ENCODE data around the gene PLA2G2C. TPM values are rescaled to one million over a fixed set of nuclear protein-coding genes. Genes with fewer than 3 reads are reported as not detected.

The PLA2G2C gene
- polyA plus RNA-seq, 4 donors, result 0.14 to 0.21 (median 0.14) TPM; not detected in 1

- DNase-seq (ENCODE audit: low read depth in 4 of 4, low spot score in 2 of 4), result no peak
These were observed 24.6 kb upstream of the PLA2G2C start for GRCh38 chr1:20210736-20211460.

DNA sequence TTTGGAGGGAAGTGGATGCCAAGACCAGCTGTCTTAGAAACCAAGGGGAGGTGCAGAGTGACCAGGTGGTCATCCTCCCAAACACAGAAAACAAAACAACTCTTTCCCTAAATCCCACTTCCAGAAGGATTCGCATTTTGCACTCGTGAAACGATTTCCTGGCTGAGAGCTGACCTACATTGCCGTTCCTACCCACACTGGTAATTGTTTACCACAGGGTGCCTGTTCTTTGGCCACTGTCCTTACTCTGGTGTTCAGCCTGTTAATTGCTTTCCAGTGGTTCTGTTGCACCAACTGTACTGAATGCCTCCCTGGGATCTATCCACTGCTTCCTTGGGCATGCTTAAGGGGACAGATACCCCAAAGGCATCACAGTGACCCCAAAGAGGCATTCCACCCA, 23.2 kb upstream of the PLA2G2C start:
- no peak for DNase-seq (ENCODE audit: low read depth in 4 of 4, low spot score in 2 of 4)

- DNase-seq (ENCODE audit: low read depth in 4 of 4, low spot score in 2 of 4), result no peak
These were observed 21.2 kb upstream of the PLA2G2C start for GRCh38 chr1:20207546-20207945.

GRCh38 chr1:20202166-20202565, 15.8 kb upstream of the PLA2G2C start:
- no peak for DNase-seq (ENCODE audit: low read depth in 4 of 4, low spot score in 2 of 4)

DNA sequence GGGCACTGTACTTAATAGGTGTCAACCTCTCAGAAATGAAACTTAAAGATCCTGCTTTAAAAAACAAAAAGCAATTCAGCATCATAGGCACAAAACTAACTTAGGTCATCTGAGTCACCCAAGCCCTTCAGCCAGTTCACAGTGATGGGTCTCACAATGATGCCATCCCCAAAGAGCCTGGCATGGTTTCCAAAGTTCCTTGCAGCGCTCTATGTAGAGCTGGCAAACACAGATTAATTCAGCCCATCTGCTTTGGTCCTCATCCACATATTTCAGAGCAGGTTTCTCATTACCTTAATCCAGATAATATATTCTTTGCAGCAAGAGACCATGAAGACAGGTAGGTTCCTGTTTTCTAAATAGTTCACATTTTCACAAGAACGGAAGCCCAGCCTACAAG, 14.6 kb upstream of the PLA2G2C start:
- no peak for DNase-seq (ENCODE audit: low read depth in 4 of 4, low spot score in 2 of 4)

DNA sequence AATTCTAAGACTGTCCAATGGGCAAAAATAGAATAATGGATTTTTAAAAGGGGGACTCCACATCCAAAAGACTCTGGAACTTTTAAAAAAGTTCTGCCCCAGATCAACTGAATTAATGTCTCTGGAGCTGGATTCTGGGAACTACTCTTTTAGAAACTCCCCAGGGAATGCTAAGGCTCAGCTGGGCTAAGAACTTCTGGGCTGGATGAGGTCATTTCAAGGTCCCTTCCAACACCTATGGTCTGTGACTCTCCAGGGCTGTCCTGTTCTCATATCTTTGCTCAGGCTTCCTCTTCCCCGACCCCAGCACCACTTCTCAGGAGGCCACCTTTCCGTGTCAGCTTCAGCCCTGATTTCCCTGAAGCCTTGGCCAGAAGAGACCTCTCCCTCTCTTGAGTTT, 13.5 kb upstream of the PLA2G2C start:
- no peak for DNase-seq (ENCODE audit: low read depth in 4 of 4, low spot score in 2 of 4)

GRCh38 chr1:20199403-20199802, 13.1 kb upstream of the PLA2G2C start:
- no peak for DNase-seq (ENCODE audit: low read depth in 4 of 4, low spot score in 2 of 4)

GRCh38 chr1:20198918-20199317, 12.6 kb upstream of the PLA2G2C start:
- no peak for DNase-seq (ENCODE audit: low read depth in 4 of 4, low spot score in 2 of 4)

- DNase-seq (ENCODE audit: low read depth in 4 of 4, low spot score in 2 of 4), result no peak
These were observed 12.0 kb upstream of the PLA2G2C start for GRCh38 chr1:20198296-20198695.

DNA sequence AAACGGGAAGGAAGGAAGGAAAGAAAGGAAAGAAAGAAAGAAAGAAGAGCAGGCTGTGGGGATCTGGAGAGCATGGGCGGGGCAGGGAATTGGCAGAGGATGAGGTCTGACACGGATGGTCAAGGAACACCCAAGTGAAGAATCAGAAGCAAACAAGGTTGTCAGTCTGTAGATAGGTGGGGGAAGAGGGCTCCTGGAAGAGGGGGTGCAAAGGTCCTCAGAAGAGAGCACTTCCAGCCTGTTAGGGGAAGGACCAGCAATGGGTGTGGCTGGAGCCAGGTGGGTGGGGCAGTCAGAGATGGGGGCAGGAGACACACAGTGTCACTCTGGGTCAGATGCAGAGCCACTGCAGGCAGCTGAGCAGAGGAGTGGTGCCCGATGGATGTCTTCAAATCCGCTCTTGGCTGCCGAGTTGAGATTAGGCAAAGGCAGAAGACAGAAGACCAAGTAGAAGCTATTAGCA, 11.0 kb upstream of the PLA2G2C start:
- DNase-seq (ENCODE audit: low read depth in 4 of 4, low spot score in 2 of 4), result no peak

DNA sequence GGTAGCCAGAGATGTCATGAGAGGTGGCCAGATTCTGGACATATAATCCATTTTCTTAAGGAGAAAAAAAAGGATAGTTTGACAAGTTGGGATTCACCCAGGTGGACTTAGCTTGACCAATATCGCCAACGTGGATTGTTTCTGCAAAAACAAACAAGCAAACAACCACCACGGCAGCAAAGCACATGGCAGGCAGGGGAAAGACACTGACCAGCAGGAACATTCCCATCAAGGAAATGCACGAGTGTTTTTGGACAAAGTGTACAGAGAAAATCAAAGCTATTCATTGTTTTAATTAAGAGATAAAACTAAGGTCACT, 9.1 kb upstream of the PLA2G2C start:
- DNase-seq (ENCODE audit: low read depth in 4 of 4, low spot score in 2 of 4), result no peak

GRCh38 chr1:20194757-20195461, 8.6 kb upstream of the PLA2G2C start:
- DNase-seq (ENCODE audit: low read depth in 4 of 4, low spot score in 2 of 4), result peak in 1 of 4 donors; percentile 25

GRCh38 chr1:20194224-20194623, 7.9 kb upstream of the PLA2G2C start:
- DNase-seq (ENCODE audit: low read depth in 4 of 4, low spot score in 2 of 4), result no peak

- no peak for DNase-seq (ENCODE audit: low read depth in 4 of 4, low spot score in 2 of 4)
These were observed 6.6 kb upstream of the PLA2G2C start for GRCh38 chr1:20192871-20193411.

DNA sequence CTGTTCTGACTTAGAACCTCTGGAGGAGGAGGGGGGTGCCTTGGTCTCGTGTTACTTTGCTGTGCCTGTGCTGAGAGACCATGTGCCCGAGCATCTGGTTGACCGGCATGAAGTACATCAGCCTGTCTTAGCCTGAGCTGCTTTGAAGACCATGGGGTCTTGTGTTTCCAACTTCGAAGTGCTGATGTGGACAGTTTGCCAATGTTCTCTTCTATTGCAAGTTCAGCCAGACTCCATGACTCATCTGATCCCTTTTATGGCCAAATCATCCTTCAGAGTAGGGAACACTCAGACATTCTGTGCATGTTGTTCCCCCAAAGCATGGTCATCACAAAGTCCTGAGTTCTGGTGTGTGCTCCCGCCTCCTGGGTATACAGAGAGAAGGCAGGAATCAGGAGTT, 6.0 kb upstream of the PLA2G2C start:
- no peak for DNase-seq (ENCODE audit: low read depth in 4 of 4, low spot score in 2 of 4)

- DNase-seq (ENCODE audit: low read depth in 4 of 4, low spot score in 2 of 4), result no peak
These were observed 5.0 kb upstream of the PLA2G2C start for GRCh38 chr1:20191266-20191825.

DNA sequence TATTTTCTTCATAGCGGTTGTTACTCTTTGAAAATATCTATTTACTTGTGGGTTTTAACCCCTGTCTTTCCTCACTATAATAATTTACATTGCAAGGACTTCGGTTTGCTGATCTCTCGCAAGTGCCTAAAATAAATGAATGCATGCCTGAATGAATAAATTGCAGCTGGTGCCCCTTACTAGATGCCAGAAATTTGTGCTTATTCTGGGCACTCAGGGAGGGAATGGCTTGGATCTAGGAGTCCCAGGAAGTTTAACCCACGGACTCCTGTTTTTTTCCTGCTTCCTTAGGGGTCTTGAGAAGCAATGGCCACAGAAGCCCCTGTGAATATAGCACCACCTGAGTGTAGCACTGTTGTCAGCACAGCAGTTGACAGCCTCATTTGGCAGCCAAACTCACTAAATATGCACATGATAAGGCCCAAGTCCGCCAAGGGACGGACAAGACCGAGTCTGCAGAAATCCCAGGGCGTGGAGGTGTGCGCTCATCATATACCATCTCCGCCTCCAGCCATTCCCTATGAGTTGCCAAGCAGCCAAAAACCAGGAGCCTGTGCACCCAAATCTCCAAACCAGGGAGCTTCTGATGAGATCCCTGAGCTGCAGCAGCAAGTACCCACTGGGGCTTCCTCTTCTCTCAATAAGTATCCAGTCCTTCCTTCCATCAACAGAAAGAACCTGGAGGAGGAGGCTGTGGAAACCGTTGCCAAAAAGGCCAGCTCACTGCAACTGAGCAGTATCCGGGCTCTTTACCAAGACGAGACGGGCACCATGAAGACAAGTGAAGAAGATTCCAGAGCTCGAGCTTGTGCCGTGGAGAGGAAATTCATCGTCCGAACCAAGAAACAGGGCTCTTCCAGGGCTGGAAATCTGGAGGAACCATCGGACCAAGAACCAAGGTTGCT, 4.2 kb upstream of the PLA2G2C start:
- no peak for DNase-seq (ENCODE audit: low read depth in 4 of 4, low spot score in 2 of 4)

DNA sequence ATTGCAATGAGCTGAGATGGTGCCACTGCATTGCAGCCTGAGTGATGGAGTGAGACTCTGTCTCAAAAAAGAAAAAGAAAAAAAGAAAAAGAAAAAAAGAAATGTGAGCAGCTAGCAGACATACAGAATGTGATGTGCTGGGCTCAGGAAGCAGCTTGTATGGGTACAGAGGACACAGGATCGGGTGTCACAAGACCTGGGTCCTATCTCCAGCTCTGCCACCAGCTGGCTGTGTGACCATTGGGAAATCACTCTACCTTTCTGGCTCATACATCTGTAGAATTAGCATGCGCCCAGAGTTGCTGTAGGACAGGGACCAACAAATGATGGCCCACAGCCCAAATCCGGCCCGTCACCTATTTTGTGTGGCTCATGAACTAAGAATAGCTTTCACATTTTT, 3.3 kb upstream of the PLA2G2C start:
- no peak for DNase-seq (ENCODE audit: low read depth in 4 of 4, low spot score in 2 of 4)

DNA sequence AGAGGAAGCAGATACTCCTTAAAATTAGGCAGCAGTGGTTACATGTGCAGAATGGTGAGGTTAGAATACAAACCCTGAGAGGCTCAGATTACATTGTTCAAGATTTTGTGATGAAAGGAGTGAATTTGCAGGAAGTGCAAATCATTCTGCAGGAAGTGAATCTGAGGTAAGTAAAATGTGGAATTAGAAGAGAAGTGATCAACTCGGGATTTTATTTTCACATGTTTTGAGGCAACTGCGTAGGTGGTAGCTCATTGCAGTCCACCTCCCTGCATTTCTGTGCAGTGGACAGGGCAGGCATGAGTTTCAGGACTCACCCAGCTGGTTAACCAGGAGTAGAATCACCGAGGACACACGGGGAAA, 2.1 kb upstream of the PLA2G2C start:
- DNase-seq (ENCODE audit: low read depth in 4 of 4, low spot score in 2 of 4), result no peak

DNA sequence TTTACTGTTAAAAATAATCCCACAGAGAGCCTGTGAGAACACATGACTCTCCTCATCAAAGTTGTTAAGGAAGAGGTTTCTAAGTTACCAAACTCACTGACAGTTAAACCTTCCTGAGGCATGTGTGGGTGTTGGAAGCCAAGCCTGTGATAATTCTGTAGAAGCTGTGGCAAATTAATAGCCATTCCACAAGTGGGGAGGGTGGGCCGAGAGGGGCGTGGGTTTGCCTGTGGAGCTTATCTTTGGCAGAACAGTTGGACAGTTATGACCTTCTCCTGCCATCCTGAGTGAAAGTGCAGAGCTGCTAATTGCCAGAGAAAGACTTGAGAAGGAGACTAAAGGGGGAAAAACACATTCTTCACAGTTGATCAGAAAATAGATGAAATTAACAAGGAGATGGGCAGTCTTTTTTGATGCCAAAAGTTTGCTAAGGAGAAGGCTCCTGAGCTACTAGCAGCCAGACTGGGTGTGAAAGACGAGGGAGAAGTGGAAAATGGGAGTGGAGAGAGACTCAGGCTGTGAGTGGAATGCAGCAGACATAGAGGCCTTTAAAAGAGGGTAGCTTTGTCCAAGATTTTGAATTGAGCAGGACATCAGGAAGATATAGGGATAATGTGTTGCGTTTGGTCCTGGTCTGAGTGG, 1.6 kb upstream of the PLA2G2C start:
- DNase-seq (ENCODE audit: low read depth in 4 of 4, low spot score in 2 of 4), result no peak

Measured in left renal cortex interstitium (tissue), 4 donors.